ENCODE data around the gene CCNE1. TPM values are rescaled to one million over a fixed set of nuclear protein-coding genes. Genes with fewer than 3 reads are reported as not detected.
"Not testable (repeated sequence)": the region's sequence is repeated elsewhere in the genome, so short reads cannot be mapped to it uniquely, and the experiment has no call there.

The CCNE1 gene
- polyA plus RNA-seq, 10 donors = 16.3 to 27.0 (median 22.6) TPM

- DNase-seq = no peak
Measured at GRCh38 chr19:29812881-29813275, 1.1 kb downstream of the CCNE1 start.

GRCh38 chr19:29813642-29814041 is 1.9 kb downstream of the CCNE1 start:
- DNase-seq = no peak

DNA sequence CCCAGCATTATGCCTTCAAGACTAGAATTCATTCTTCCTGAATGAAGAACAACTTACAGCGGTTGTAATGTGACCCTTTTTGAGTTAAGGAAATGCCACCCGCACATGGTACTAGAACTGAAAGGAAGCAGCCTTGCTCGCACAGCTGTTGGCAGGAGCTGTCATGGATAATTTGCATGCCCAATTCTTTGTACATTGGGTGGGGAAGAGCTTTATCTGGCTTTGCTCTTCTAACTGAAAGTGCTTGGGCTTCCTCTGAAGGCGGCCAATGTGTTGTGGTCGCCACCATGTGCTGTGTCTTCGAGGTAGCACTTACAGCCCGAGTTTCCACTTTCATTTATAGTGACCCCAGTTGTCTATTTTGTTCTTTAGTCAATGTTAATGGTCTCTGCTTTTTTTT is 3.4 kb downstream of the CCNE1 start:
- peak in 2 of 3 donors; percentile 37 to 64 for DNase-seq

GRCh38 chr19:29817316-29817715 is 5.5 kb downstream of the CCNE1 start:
- DNase-seq = no peak

- DNase-seq = no peak
Measured at GRCh38 chr19:29819300-29819699, 7.5 kb downstream of the CCNE1 start.

GRCh38 chr19:29819986-29820385 is 8.2 kb downstream of the CCNE1 start:
- no peak for DNase-seq

- DNase-seq = no peak
Measured at GRCh38 chr19:29823581-29824330, 12.0 kb downstream of the CCNE1 start.

- DNase-seq = not testable (repeated sequence)
Measured at GRCh38 chr19:29825263-29825662, 13.5 kb downstream of the CCNE1 start.

- DNase-seq = no peak
Measured at GRCh38 chr19:29831041-29831548, 19.3 kb downstream of the CCNE1 start.

DNA sequence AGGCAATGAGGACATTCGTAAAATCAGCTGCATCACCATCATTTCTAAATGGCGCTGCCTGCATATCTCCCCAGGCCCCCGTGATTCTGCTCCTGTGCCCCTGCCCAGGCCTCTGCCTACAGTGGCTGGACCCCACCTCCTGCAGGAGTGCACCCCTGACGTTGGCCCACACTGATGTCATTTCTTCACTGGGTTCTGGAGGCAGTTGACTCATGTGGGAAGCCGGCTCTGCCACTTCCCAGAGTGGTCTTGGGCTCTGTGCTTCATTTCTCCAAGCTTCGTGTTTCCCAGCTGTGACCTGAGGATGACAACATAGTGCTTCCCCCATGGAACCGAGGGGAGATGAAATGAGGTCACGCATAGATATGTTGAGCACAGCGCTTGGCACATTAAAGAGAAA is 19.9 kb downstream of the CCNE1 start:
- DNase-seq = no peak

DNA sequence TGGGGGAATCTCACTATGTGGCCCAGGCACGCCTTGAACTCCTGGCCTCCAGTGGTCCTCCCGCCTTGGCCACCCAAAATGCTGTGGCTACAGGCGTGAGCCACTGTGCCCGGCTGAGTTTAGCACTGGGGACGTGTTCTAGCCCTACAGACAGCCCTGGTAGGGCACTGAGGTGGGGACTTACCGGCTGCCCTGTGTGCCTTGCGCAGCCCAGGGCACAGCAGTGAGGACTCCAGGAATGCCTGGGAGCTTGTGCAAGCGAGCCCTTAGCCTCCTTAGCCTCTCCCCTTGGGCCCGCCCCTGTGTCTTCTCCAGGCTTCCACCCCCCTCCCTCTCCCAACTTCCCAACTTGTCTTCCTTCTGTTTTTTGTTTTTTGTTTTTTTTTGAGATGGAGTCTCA is 21.0 kb downstream of the CCNE1 start:
- DNase-seq = no peak

GRCh38 chr19:29833614-29834261 is 21.9 kb downstream of the CCNE1 start:
- DNase-seq = no peak

GRCh38 chr19:29834991-29835846 is 23.4 kb downstream of the CCNE1 start:
- DNase-seq = no peak

DNA sequence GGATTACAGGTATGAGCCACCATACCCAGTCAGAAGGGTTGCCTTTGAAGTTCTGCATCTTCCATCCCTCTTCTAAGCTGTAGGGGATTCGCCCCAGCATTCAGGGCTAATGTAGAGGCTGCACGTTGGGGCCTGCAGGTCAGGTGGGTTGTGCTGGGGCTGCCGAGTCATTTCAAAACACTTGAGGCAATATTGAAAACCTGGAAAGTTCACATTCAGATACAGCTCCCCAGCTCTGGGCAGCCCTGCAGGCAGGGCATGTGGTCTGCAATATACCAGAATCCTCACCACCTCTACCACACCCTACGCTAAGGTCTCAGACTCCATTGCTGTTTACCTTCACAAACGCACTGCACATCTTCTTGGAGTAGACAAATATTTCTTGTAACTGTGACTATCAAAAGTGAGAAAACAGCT is 24.6 kb downstream of the CCNE1 start:
- no peak for DNase-seq

DNA sequence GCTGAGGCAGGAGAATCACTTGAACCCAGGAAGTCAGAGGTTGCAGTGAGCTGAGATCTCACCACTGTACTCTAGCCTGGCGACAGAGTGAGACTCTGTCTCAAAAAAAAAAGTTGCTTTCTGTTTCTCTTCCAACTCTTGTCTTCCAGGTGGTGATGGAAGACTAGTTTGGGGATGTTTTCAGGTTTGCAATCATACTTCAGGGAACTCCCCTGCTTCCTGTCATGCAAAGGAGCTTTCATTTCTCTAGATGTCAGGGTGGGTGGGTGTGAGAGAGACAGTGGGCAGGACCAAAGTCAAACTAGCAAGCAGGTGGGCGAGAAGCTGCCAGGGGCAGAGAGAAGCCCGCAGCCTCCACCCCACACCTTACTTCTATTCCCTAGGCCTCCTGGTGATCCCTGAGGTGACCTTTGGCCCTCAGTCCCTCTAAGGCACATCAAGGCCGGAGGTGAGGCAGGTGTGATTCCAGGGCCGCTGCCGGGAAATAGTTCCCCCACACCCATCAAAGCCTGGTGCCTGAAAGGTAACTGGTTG is 25.7 kb downstream of the CCNE1 start:
- no peak for DNase-seq

DNA sequence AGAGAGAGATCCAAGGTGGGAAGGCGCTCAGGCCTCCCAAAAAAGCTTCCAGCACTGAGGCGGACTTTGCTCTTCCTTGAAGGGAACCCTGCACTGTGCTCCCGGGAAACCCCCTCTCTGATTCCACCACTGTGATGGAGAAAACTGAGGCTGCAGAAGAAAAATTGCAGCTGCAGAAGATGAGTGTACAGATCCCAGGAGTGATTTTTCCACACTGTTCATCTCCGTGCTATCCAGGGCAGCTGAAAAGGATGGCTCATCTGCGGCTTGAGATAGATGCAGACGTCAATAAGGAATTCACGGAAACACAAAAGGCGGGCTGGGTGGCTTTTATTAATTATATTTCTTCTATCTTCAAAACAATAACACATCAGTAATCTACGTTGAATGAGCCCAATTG is 26.2 kb downstream of the CCNE1 start:
- DNase-seq = peak in 2 of 3 donors; percentile 24 to 71

DNA sequence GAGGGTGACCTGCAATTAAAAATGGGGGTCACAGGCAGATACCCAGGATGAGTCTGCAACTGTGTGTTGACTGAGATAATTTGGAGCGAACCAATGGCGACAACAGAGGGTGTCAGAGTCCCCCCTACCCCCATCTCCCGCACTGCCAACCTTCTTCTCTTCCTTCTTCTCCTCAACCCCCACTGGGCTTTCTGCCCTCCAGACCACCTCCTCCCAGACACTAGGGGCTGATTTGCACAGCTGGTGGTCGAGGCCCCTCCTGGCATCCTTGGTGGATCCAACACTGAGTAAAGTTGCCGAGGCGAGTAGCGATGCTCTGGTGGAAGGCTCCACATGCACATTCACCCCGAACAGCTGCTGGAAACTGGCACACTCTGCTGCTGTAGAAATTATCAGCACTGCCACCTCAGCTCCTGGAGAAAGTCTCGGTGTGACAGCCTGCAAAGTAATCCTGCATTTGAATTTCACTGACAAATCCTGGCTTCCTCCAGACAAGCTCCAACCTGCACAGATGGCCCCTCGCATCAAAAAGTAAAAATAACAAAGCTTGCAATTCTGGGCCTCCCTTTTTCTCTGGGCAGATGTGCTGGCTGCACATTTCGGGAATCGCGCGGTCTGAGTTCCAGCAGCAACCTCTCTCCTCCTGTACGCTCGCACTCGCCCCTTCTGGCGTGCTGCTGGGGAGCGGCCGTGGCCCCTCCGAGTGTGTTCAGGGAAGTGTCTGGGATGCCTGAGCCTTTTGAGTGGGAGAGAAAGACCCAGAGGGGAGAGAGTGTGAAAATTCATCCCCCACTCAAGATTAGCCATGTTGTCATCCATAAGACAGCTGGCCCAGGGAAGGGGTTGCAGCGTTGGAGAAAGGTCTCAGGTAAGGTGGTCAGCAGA is 28.5 kb downstream of the CCNE1 start:
- DNase-seq = peak in 1 of 3 donors; percentile 49

DNA sequence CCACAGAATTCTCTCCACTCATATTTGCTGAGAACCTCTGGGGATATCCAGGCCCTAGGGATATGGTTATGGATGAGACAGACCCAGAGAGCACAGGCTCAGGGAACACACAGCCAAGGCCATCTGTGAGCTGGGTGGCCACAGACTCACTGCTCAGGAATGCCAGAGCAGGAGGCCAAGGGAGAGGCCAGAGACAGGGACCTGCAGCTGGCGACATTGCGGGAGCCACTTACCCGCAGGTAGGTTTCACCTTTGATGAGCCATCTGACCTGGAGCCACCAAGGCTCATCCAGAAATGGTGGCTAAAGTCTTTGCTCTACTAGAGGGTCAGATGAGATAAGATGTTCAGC is 29.4 kb downstream of the CCNE1 start:
- DNase-seq = peak in 1 of 3 donors; percentile 26

DNA sequence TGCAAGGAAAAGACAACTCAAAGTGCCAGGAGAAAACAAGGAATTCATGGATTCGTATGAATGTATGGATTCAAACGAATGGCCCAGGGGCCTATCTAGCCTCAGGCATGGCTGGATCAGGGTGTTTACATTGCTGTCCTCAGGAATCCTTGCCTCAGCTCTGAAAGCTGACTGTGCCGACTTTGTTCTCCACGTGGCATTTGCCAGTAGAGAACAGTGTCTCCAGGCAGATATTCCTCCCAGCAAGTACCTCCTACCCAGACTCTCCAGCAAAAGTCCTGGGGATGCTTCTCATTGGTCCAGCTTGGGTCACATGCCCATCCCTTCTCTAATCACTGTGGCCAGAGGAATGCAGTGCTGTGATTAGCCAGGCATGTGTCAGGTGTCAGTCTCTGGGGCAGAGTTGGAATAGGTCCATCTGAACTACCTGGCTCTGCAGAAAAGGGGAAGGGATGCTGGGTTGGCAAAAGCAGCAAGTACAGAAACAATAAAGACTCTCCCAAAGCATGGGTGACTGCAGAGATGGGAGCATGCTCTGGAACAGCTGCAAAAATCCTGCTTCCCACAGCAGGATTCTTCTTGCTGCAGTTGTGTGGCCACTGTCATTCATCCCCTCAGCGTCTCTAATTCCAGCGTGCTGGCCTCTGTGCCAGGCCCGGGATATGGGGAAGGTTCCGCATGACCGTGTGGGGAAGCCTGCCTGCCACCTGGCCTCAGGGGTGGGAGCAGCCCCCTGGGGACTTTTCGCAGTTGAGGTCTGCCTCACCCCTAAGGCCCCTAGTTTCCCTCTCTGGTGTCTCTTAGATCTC is 30.0 kb downstream of the CCNE1 start:
- peak in 2 of 3 donors; percentile 28 to 68 for DNase-seq

Measured in muscle of back (tissue), 11 donors.